ENCODE data around the gene UBE2N. TPM values are rescaled to one million over a fixed set of nuclear protein-coding genes. Genes with fewer than 3 reads are reported as not detected.

The UBE2N gene
- 89.2 TPM for total RNA-seq

GRCh38 chr12:93441617-93442410 lies at the start of gene UBE2N:
Gene UBE2N (minus strand): TSS chr12:93441947. CDS start chr12:93441884, 63 bp downstream.
- peak; percentile 95 for ATAC-seq

- ATAC-seq, result peak; percentile 28
Observed at GRCh38 chr12:93484315-93484981, 42.7 kb upstream of the UBE2N start.

GRCh38 chr12:93483151-93483807 lies 41.5 kb upstream of the UBE2N start:
- ATAC-seq, result no peak

- no peak for ATAC-seq
Observed at GRCh38 chr12:93482721-93483120, 41.0 kb upstream of the UBE2N start.

GRCh38 chr12:93476555-93476954 lies 34.8 kb upstream of the UBE2N start:
- ATAC-seq, result no peak

GRCh38 chr12:93469386-93469785 lies 27.6 kb upstream of the UBE2N start:
- ATAC-seq, result no peak

GRCh38 chr12:93468008-93468371 lies 26.2 kb upstream of the UBE2N start:
- peak; percentile 15 for ATAC-seq

GRCh38 chr12:93467351-93468007 lies 25.7 kb upstream of the UBE2N start, which contains the start of gene MRPL42:
Gene MRPL42 (plus strand): TSS chr12:93467514. CDS start chr12:93469286, 1,772 bp downstream.
- peak; percentile 94 for ATAC-seq

GRCh38 chr12:93466625-93467350 lies 25.0 kb upstream of the UBE2N start:
- ATAC-seq, result no peak

- ATAC-seq, result no peak
Observed at GRCh38 chr12:93465841-93466240, 24.1 kb upstream of the UBE2N start.

- no peak for ATAC-seq
Observed at GRCh38 chr12:93461503-93461902, 19.8 kb upstream of the UBE2N start.

- ATAC-seq, result no peak
Observed at GRCh38 chr12:93460902-93461301, 19.2 kb upstream of the UBE2N start.

- ATAC-seq, result no peak
Observed at GRCh38 chr12:93460003-93460402, 18.3 kb upstream of the UBE2N start.

- no peak for ATAC-seq
Observed at GRCh38 chr12:93459097-93459496, 17.4 kb upstream of the UBE2N start.

GRCh38 chr12:93456077-93456476 lies 14.3 kb upstream of the UBE2N start:
- ATAC-seq, result no peak

- no peak for ATAC-seq
Observed at GRCh38 chr12:93453633-93454032, 11.9 kb upstream of the UBE2N start.

- ATAC-seq, result no peak
Observed at GRCh38 chr12:93451423-93452158, 9.8 kb upstream of the UBE2N start.

GRCh38 chr12:93449277-93449676 lies 7.5 kb upstream of the UBE2N start:
- no peak for ATAC-seq

GRCh38 chr12:93448796-93449195 lies 7.0 kb upstream of the UBE2N start:
- peak; percentile 53 for ATAC-seq

- ATAC-seq, result no peak
Observed at GRCh38 chr12:93447555-93448290, 6.0 kb upstream of the UBE2N start.

GRCh38 chr12:93443576-93443975 lies 1.8 kb upstream of the UBE2N start:
- ATAC-seq, result peak; percentile 40
